HPDE6-E6E7 (cell line): Measurements from ENCODE around the gene SLC25A36.
A peak's percentile ranks its signal among the peaks of the same experiment; 100 is the strongest.

Experiments used
- DNase-seq: peaks from one replicate; pipeline ENCODE4 v3.0.0; 2011; ENCODE audit warnings: missing footprints; ENCODE audit errors: extremely low spot score

SLC25A36 gene, protein sequence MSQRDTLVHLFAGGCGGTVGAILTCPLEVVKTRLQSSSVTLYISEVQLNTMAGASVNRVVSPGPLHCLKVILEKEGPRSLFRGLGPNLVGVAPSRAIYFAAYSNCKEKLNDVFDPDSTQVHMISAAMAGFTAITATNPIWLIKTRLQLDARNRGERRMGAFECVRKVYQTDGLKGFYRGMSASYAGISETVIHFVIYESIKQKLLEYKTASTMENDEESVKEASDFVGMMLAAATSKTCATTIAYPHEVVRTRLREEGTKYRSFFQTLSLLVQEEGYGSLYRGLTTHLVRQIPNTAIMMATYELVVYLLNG

DNA sequence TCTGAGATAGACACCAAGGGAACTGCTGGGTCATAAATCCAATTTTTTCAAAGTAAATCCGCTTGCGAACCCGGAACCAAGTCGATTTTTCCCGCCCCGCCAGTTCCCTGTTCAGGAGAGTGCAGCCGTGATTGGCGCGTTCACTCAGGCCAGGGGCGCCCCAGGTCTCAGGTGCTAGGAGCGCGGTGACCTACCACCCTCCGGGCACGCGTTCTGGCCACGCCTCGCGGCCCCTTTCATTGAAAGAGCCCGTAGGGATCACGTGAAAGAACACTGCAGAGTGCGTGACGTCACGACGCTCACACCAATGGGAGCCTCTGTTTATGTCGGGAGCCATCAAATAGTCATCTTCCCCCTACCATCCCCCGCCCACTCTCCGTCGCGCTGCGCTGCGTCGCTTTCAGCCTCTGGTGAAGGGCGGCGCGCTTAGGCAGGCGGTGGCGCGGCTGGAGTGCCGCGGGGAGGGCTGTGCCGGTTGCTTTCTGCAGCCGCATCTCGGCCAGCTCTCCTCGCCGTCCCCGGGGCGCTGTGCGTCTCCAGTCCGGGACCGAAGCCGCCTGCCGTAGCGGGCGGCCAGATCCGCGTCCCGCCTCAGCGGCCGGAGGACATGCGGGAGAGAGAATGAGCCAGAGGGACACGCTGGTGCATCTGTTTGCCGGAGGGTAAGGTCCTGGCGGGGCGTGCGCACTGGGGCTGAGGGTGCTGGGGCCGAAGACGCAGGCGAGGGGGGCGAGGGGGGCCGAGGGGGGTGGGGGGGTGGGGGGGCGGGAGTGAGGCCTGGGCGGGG is at the start of gene SLC25A36:
SLC25A36 (plus strand) TSS at position 403 of the 787 bp plus-strand sequence; CDS start at position 622, 219 bp downstream.
- DNase-seq: peak; percentile 97

DNA sequence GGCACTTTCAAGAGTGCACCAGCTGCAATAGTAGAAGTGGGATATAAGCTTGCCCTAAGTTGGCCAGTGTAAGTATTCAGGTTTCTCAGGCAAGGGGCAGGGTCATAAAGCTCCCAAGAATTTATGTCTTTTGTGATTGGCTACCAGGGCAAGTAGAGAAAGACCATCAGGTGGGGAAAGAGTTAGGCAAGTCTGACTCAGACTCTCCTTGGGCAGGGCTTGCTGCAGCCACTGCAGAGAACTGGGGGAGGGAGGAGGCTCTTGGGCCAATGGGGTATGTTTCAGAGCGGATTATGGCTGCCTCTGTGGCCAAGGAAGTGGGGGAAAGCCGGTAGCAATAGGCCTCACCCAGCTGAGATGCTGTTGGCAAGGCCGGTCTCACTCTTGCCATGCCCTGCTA is 44.6 kb upstream of the SLC25A36 start:
- no peak for DNase-seq

DNA sequence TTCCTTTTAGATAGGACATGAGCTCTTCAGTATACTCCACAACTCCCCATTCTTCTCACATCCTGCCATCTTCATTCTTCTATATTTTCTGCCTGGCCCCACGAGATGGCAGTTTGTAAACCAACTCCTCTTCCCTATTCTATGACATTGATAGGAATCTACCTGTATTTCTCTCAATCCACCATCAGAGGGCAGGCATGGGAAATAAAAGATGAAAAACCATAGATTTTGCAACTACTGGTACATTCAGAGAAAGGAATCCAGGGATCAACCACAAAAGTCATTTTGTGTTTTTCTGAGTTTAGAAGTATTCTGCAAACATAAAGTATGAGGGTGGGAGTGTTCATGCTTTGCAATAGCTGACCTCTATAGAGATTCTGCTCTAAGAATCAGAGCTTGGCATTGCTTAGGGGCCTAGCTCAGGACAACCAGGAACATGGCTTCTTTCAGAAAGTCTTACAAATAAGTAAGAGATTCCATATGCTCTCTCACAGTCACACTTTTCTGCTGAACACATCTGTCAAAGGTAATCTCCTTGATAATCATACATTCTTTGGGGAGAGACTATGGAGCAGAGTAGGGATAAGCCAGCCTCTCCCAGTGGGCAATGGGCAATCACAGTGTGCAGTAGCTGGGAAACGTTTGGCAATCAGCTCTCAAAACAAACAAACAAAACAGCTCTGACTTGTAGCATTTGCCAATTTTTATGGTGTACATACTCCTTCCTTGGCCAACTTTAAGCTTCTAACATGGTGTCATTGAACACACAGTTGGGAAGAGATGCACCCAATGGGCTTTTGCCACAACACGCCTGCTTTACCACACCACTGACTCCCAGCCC is 43.1 kb upstream of the SLC25A36 start:
- peak; percentile 37 for DNase-seq

DNA sequence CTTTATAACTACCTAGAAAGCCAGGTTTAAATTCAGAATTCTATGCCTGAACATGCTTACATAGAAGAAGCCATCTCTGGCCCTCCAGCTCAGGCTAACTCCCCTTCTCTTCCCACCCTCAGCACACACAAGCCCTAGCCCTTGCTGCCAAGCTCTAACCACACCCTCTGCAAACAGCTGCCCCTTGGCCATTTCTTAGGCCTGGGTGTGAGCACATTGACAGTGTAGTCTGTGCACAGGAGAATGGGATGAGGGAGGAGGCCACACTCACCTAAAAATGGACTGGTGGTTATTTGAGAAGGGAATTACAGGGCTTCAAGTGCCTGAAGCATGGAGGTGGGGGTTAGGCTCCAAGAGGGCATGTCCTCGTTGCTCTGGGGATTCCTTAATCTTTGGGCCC is 42.3 kb upstream of the SLC25A36 start:
- no peak for DNase-seq

DNA sequence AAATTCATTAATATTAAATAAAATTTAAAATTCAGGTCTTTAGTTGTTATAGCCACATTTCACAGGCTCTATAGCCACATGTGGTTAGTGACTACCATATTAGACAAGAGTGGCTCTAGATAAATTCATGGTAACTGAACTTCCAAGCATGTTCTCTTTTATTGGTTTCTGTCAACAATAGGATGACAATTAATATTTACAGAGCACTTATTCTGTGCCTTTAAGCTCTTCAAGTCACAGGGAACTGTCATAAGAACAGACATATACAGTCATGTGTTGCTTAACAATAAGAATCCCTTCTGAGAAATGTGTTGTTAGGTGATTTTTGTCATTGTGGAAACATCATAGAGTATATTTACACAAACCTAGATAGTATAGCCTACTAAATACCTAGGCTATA is 38.8 kb upstream of the SLC25A36 start:
- no peak for DNase-seq

DNA sequence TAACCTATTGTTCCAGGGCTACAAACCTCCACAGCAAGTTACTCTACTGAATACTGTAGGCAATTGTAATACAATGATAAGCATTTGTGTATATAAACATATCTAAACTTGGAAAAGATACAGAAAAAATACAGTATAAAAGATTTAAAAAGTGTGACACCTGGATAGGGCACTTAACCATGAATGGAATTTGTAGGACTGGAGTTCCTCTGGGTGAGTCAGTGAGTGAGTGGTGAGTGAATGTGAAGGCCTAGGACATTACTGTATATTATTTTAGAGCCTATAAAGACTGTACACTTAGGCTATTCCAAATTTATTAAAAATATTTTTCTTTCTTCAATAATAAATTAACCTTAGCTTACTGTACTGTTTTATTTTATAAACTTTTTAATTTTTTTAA is 38.4 kb upstream of the SLC25A36 start:
- DNase-seq: no peak

DNA sequence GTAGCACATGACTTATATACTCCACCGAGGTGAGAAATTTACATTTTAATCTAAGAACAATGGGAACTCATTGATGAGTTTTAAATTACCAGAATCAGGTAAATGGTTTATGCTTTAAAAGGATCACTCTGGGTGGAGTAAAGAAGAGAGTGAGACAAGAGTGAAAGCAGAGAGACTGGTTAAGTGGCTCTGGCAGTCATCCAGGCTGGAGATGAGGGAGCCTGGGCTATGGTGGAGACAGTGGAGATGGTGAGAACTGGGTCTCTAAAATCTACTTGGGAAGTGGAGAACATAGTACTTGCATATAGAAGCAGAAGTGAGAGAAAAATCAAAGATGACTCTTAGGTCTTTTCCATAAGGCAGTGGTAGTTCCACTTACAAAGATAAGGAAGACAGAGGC is 37.1 kb upstream of the SLC25A36 start:
- DNase-seq: no peak

DNA sequence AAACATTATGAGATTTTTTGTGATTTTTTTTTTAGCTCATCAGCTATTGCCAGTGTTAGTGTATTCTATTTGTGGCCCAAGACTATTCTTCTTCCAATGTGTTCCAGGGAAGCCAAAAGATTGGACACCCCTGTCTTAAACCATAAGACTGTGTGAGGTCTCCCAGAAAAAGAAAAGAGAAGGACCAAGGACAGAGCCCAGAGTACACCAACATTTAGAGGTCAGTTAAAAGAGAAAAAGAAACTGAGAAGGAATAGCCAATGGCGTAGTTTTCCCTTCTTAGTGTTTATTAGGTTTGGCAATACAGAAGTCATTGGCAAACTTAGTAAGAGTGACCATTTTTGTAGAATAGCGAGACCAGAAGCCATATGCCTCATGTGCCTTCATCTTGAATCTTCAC is 36.1 kb upstream of the SLC25A36 start:
- no peak for DNase-seq

DNA sequence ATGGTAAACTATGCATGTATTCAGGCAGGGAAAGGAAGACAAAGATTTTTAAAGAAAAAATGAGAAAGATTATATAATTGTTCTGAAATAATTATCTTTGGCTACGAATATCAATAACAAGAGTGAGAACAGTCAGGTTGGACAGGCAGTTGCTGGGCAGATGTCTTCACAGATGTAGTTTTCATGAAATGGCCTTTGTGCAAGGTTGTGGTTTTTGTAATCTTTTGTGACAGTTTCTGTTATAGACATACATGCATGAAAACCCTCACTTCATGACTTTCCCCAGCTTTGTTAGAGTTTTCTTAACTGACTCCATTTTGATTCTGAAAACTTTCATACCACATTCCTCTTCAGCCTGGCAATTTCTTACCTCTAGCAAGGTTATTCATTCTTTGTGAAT is 34.9 kb upstream of the SLC25A36 start:
- no peak for DNase-seq

DNA sequence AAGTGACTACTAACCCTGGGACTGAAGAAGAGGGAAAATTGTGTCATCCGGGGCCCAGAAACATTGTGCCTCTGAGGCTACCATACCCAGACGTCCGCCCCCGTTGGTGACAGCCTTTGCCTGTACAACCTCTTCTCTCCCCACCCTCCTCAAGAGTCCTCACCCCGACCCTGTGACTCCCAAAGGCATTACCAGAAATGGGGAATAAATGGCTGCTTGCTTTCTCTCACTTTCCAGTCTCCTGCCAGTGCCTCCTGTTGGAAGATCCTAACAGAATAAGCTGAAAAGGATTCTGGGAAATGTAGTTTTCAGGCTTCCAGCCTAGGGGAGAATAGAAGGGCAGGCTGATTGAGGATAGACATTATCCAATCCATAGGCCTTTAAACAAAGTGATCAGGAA is 30.8 kb upstream of the SLC25A36 start:
- DNase-seq: no peak

DNA sequence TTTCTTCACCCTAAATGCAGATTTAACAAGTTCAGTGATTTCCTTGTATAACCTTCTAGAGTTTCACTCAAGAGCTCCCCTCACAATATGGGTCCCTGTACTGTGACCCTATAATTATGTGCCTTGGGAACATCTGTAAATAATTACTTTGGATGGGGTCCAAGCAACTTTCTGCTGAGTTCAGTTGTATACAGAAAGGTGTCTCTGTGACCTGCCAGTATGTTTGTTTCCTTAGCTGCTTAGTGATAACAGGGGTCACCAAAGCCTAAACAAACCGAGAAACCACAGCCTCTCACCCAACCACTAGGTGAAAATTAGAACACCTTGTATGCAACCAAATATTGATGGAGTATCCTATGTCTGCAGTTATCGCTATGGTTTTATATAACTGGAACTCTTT is 29.8 kb upstream of the SLC25A36 start:
- DNase-seq: no peak

DNA sequence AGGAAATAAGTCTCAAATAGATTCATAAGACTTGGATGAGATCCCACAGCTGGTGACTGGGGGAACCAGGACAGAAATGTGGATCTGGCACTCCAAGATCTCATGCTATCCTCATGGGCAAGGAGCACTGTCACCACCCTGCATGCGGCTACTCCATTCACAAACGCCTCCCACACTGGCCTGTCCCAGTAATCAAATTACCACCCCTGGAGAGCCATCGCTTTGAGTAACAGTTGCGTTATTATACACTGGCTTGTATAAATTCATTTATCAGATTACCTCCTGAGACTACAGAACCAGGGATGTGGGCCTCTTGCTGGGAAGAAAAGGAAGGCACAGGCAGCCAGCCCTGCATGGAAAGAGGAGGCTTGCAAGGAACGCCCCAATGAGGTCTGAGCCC is 27.9 kb upstream of the SLC25A36 start:
- DNase-seq: no peak

DNA sequence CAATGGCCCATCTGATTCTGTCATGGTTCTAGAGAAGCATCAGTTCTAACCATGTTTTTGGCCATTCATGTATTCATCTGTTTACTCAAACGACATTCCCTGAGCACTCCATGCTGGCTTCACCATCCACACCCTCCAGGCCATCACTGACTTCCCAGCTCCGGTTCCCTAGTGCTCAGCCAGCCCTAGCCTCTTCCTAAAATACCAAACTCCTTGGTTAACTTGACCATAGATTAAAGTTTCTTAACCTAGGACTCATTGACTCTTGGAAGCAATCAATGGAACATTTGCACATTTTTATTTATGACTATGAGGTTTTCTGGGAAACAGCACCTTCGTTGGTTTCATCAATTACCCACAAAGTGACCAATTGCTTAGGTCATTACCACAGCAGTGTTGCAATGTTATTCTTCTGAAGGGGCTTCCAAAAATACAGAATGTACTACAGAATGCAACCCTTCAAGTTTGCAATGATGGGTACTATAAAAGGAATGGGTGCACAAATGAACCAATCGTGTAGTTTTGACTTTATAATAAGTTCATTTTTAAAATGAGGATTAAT is 27.2 kb upstream of the SLC25A36 start:
- DNase-seq: no peak

DNA sequence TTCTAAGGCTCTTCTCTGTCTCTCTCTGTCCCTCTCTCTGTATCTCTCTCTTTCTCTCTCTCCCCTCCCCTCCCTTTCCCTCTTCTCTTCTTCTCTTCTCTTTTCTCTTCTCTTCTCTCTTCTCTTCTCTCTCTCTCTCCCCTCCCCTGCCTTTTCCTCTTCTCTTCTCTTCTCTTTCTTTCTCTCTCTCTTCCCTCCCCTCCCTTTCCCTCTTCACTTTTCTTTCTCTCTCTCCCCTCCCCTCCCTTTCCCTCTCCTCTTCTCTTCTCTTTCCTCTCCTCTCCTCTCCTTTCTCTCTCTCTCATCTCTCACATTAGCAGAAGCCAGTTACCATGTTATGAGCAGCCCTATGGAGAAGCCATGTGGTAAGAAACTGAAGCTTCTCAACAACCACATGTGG is 25.0 kb upstream of the SLC25A36 start:
- no peak for DNase-seq

DNA sequence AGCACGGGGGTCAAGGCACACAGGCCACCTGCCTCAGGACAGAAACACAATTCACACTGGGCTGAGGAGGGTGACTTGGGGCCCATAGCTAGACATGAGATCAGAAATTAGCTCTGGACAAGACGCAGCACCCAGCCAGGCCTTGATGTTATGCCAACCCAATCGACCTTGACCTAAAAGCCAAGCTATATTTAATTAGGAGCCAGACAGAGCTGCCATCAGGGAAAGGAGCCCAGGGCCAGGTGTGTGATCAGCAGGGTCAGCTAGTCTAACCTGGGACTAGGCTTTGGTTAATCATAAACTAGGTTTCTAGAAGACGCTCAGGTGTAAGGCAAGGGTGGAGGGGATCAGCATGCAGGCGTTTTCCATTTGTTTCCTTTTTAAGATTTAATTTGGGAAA is 23.9 kb upstream of the SLC25A36 start:
- no peak for DNase-seq

DNA sequence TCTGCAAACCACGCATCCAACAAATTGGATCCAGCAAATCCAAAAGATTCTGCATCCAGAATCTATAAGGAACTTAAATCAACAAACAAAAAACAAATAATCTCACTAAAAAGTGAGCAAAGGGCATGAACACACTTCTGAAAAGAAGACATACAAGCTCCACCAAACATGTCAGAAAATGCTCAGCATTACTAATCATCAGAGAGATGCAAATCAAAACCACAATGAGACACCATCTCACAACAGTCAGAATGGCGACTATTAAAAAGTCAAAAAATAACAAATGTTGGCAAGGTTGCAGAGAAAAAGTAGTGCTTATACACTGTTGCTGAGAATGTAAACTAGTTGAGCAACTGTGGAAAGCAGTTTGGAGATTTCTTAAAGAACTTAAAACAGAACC is 21.6 kb upstream of the SLC25A36 start:
- no peak for DNase-seq

DNA sequence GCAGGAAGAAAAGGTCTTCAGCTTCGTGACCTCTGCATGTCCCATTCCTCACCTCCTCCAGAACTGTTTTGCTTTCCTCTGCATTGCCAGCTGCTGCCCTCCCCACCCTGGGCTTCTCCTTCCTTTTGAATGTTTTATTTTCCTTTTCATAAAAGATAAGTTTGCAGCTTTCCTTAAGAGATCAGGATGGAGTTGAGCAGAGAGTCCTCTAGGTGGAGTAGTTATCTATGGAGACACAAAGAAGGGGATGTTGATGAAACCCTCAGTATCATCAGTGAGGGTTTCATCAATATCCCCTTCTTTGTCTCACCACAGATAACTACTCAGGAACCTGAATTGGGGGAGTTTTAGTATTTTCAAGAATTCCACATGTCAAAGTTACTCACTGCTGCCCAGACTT is 19.0 kb upstream of the SLC25A36 start:
- DNase-seq: peak; percentile 45

DNA sequence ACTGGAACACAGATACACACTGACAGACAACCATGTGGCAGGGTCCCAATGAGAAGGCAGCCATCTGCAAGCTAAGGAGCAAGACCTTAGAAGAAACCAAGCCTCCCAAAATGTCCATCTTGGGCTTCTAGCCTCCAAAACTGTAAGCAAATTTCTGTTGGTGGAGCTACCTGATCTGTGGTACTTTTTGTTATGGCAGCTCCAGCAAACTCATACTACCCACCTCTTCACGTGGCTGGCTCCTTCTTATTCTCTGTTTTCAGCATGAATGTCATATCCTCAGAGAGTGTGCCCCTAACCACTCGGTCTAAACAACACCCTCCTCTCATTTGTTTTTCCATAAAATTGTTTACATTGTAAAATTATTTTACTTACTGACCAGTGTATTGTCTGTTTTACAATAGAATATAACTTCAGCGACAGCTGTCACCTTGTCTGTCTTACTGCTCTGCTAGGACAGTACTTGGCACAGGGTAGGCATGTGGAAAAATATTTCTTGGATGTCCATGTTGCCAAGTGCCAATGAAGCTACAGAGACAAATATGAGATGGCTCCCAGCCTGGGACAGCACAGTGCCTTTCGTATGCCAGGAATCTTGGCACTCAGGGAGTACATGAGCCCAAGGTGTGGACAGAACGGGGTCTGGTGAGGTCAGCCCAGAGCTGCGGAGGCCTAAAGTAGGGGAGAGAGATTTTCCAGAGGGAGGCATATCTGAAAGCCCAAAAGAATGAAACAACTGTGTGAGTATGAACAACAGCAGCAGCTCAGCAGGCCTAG is 17.4 kb upstream of the SLC25A36 start:
- DNase-seq: no peak

DNA sequence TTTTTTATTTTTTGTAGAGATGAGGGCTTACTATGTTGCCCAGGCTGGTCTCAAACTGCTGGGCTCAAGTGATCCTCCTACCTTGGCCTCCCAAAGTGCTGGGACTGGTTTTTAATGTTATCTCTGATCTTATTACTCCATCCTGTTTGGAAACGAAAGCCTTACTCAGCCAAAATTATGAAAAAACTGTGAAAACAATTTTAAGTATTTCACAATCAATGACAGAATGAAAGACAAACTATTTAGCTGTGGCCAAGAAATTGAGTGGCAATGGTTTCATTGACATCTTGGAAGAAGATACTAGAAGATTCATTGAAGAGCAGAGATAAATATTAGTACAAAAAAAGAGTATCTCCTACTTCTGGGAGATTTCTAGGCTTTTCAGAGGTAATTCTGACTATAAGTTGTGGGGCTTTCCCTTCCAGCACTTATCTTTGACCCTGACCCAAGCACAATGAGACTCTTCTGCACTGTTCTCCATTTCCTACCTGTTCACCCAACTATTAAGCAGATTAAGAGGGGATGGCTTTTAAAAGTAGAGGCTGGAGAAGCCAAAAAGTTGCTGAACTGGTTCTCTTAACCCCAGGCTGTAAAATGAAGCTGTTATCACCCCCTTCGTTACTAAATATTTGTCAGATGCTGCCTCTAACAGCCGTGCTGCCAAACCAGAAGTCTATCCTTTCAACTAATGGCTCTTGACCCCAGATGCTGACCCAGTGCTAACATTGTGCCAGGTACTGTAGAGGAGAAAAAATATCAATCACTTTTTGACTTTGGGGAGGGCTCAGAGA is 14.2 kb upstream of the SLC25A36 start:
- DNase-seq: no peak

DNA sequence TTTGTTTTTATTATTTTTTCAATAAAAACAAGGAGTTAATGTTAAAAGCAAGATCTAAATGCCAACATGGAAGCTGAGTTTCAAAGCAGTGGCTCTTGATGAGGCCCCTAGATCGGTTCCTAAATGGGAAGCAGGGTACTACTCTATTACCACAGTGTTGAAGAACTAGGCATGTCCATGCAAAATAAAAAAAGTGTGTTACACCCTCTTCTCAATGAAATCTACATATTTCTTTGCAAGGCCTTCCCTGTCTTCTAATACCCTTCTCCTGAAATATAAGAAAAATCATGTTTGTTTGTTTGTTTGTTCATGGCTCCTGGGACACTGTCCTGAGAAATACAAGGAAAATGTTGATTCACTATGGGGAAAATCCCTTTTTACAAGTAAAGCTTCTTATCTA is 12.2 kb upstream of the SLC25A36 start:
- no peak for DNase-seq
